ENCODE measurements around the gene FCGR2B.
"Not testable (repeated sequence)": the region's sequence is repeated elsewhere in the genome, so short reads cannot be mapped to it uniquely, and the experiment has no call there.

Gene FCGR2B

DNA sequence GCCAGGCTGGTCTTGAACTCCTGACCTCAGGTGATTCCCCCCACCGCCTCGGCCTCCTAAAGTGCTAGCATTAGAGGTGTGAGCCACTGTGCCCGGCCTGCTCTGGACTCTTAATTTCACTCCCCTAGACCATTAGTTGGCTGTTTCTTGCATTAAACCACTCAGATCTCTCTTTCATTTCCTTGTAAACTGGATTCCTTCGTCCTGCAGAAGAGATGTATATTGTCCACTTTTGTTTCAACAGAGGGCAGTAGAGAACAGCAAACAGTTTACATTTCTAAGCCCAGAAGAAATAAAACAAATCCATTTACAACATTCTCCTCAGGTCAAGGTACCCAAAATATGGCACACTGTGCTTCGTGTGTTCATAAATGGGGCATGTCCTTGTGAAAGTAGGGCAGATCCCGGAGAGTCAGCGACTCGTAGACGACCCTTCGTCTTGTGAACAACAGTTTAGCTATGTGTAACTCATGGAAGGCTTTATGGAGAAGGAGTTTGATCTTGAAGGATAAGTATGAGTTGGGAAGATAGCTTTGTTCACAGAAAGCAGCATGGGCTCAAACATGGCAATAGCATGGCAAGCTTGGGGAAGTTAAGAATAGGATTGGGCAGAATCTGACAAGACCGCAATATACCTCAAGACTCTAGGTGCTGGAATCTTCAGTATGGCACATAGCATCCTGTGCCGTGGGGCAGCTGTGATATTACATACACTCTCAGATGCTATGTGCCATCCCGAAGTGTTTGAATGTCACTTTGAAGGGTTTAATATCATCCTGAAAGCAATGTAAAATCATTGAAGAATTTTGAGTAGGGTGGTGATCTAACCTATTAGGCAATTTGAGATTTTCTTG is 15.2 kb upstream of the FCGR2B start:
- not testable (repeated sequence) for DNase-seq (ENCODE audit: low spot score)

DNA sequence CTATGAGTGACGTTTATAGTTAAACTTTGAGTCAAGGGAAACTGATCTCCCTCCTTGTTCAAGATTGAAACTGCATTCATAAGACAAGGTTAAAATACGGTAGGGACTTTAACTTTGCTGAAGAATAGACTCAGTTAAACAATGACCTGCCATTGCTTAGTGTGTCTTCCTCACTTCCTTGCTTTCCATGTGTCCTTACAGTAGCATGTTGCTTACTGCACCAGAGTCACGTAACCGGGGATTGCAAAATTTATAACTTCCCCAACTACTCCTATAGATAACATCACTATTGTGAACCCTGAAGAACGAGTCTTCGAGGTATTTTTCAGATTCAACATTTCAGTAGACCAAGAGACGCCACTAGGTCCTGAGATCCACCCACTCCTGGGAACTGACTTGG is 9.4 kb upstream of the FCGR2B start:
- not testable (repeated sequence) for DNase-seq (ENCODE audit: low spot score)

DNA sequence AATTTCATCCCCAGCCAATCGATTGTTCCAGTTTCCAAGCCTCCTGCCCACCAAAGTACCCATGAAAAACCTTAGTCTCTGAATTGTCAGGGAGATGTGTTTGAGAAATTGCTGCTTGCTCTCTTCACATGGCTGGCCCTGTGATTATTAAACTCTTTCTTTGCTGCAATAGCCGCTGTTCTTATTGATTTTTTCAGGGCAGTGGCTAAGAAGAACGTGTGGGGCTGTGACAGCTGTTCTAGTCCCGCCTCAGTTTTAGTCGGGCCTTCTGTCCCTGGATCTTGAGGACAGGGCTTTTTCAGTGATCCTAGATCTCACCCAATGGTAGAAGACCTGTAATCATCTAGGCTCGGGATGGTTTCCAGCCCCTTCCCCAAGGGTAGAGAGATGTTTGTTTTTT is 9.0 kb upstream of the FCGR2B start:
- DNase-seq (ENCODE audit: low spot score): not testable (repeated sequence)

DNA sequence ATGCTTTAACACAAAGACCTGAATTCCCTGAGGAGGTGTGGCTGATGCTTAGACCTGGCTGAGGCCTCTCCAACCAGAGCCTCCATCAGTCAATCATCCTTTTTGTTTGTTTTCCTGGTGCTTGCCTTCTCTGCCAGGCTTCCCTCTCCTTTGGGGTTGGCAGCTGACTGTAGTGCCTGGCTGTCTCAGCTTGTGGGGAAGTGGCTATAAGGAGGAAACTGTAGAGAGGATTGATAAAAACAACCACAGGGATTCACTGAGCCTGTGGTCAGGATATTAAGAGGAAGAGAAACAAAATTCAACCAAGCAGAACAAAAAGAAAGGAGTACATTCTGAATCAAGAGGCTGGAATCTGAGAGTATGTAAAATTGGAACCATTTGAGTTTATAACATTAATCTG is 4.4 kb upstream of the FCGR2B start:
- not testable (repeated sequence) for DNase-seq (ENCODE audit: low spot score)

DNA sequence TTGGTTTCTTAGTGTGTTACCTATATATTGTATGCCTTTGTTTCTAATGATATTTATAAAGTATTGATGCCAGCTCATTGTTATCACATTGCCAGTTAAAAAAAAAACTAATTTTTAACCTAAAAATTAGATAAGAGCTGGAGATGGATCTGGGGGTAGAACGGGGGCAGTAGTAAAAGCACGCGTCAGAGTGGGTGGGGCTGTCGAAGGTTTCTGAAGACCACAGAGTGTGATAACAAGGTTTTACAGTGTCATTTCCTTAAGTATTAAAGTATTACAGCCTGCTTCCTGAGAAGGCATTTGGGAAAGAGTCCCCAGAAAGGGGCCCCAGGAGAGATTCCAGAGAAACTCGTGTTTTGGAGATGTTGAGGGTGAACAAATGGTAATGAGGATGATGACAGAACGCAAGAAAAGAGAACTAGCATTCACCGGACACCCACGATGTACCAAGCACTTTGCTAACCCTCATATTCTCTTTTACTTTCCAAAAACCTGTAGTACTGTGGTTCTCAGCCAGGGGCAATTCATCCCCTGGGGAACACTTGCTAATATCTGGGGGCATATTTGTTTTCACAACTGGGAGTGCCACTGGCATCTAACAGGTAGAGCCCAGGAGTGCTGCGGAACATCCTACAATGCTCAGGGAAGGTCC is 1.2 kb upstream of the FCGR2B start:
- DNase-seq (ENCODE audit: low spot score): not testable (repeated sequence)

DNA sequence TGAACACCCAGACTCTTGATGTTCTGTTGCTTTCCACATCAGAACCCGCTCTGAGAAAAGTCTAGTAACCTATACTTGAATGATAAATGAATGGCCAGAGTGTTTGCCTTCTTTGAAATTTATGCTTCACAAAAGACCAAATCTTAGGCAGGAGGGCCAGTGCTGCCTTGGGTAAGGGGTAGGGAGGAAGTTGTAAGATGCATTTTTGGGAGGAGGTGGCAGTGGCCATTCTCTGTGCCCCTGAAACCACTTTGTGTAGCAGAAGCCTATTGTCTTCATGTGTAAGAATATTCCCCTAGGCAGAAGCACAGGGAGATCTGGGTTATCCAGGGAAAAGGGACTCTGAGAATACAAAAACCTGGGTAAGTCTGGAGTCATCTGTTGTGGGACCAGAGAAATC is 626 bp downstream of the FCGR2B start:
- not testable (repeated sequence) for DNase-seq (ENCODE audit: low spot score)

DNA sequence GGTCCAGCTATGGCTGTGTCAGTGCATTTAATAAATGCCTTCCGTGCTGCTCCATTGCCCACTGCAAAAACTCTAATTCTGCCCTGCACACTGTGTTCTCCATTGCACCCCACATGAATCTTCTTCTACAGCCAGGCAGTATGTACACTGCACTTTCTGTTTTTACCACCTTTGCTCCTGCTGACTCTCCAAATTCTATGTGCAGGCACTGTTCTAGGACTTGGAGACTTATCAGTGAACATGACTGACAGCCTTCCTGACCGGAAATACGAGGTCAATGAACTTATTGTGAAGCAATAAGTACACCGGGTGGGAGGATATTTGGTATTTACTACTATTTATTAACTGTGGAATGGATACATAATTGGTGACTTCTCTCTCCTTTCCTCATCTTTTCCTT is 1.7 kb downstream of the FCGR2B start:
- DNase-seq (ENCODE audit: low spot score): not testable (repeated sequence)

DNA sequence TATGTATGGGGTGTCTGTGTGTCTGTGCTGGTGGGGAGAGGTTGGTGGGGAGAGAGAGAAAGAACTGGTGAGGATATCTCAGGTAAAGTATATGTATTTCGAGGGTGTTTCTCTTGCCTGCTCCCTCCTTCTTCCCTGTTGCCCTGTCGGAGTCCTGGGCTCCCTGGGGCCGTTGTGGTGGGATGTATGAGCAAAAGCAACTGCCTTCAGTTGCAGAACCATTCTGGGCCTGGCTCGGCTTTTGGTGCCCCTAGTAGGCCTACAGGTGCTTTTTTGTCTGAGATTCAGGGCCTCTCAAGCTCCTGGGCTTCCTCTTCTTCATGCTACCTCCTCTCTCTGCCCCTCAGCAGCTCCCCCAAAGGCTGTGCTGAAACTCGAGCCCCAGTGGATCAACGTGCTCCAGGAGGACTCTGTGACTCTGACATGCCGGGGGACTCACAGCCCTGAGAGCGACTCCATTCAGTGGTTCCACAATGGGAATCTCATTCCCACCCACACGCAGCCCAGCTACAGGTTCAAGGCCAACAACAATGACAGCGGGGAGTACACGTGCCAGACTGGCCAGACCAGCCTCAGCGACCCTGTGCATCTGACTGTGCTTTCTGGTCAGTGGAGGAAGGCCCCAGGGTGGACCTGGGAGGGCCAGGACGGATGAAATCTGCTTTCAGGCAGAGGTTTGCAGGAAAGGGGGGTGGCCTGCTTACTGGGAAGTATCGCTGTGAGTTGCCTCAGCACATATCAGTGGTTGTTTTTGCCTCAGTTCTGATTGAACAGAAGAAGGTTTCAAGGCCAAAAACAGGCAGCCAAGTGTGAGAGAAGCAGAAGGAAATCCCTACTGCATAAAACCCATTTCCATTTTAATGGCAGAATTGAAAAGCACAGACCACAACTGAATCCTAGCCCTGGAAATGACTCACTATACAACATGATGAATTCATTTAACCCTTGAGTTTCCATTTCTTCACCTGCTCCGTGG is 8.4 kb downstream of the FCGR2B start:
- DNase-seq (ENCODE audit: low spot score): not testable (repeated sequence)

DNA sequence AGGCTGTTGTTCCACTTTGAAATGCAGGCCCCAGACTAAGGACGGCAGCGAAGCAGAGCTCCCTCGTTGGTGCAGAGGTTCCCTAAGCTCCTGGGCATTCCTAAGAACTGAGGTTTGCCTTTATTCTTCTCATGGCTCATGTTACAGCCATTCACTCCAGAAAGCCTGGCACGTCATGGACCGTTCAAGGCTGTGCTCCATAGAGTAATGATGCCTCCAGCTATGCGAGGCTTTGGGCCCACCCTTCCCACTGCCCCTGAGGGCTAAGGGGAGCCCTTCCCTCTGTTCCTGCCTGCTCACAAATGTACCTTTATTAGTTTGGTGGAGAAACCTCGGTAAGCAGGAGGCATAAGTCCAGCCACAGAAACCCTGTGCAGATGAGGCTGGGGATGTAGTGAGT is 10.5 kb downstream of the FCGR2B start:
- DNase-seq (ENCODE audit: low spot score): not testable (repeated sequence)

DNA sequence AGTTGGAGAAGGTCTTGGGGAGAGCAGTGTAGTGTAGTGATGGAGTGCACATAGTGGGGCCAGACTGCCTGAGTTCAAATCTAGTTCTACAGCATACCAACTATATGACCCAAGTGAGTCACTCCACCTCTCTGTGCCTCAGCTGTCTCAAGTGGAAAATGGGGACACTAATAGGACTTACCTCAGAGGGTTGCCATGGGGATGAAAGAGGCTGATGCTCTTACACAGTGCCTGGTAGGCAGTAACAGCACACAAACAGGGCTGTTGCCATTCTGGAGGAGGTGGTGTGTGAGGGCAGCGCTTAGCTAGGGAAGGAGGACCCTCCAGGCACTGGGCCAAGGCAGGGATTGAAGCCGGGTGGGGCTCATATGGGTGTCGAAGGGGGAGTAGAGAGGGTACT is 11.5 kb downstream of the FCGR2B start:
- DNase-seq (ENCODE audit: low spot score): not testable (repeated sequence)

DNA sequence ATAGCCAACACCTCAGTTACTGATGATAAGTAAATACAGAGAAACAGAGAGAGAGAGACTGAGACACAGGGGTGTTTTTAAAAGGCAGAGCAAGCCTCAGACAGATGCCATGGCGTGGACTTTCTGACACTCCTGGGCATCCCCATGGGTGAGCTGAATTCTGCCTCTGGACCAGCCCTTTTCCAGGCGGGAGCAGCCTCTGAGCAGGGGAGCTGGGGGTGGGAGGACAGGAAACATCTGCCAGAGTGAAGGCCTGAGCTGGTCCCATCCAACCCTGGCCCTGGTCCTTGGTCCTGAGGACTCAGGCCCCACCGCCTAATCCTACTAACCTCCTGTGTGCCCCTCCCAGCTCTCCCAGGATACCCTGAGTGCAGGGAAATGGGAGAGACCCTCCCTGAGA is 12.0 kb downstream of the FCGR2B start:
- not testable (repeated sequence) for DNase-seq (ENCODE audit: low spot score)

DNA sequence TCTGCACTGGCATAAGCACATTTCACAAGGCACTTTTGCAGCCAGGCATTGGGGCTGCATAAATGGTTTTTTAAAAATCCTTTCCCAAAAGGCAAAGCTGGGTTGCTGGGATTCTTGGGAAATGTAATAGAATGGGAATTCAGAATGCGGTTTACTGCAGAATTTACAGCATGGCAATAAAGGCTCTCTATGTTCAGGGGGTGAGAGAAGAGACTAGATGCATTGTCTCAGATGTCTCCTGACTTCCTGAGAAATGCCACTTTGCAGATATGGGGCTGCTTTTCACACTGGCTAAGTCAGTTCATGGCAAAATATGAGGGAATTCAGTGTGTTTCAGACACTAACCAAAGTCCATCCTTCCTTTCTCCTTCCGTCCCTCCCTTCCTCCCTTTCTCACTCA is 13.5 kb downstream of the FCGR2B start:
- no peak for DNase-seq (ENCODE audit: low spot score)

DNA sequence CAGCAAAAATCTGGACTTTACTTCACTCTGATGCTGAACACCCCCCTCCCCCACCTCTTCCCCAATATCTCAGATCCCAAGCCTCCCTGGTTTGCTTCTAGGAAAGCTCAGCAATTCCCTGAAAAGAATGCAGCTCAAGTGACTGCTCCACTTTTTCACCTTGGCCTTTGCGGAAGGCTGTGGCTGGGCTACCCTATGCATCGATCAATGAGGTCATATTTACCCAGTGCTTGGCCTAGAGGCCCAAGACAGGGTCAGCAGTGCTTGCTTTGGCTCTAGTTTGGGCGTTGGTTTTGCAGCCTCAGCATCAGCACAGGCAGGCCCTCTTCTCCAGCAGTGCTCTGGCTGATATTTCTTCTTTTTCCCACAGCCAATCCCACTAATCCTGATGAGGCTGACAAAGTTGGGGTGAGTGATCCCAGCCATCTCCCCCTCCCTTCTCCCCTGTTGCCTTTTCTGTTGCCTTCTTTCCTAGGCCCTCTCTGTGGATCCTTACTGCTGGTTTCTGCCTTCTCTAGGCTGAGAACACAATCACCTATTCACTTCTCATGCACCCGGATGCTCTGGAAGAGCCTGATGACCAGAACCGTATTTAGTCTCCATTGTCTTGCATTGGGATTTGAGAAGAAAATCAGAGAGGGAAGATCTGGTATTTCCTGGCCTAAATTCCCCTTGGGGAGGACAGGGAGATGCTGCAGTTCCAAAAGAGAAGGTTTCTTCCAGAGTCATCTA is 14.2 kb downstream of the FCGR2B start:
- DNase-seq (ENCODE audit: low spot score): no peak

DNA sequence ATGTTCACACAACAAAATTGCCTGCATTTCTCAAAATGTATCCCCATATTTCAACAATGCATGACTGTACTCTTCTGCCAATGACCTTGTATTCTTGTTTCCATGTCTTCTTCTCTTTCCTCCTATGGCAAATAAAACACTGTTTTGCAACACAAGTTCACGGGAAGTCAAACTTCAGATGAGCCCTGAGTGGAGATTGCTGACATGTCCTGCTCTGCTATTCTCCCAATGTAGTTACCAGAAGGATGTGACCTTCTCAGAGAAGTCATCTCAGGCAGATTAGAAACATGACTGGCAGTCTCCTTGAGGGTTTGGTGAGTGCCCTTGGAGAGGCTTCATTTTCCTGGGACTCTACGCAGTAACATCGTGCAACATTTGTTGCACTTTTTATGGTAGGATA is 15.6 kb downstream of the FCGR2B start:
- DNase-seq (ENCODE audit: low spot score): no peak

DNA sequence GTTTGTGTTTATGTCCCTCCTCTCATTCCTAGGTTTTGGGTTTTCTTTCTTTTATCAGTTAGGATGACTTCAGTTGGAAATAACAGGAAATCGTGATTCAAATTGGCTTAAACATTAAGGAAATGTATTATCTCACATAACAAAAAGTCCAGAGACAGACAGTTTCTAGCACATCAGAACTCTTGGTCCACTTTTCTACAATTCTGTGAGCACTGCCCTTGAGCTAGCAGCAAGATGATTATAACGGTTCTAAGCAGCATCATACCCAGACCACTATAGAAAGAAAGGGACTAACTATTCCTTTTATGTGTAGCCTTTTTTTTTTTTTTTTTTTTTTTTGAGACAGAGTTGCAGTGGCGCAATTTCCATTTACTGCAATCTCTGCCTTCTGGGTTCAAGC is 18.9 kb downstream of the FCGR2B start:
- no peak for DNase-seq (ENCODE audit: low spot score)

DNA sequence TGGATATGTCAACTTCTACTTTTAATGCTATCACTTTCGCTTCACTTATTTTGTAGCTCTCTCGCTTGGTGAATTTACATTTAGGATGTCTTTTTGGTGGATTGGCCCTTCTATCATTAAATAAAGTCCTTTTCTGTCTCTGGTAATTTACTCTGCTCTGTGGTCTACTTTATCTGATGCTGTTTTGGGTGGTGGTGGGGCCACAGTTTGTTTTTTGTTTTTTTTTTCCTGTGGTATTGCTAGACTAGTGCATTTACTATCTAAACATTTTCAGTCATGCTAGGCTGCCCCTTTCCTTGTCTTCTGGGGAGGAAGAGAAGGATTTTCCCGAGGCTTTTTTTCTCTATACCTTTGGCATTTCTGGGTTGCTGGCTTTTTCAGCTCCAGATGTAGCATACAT is 26.0 kb downstream of the FCGR2B start:
- DNase-seq (ENCODE audit: low spot score): no peak

DNA sequence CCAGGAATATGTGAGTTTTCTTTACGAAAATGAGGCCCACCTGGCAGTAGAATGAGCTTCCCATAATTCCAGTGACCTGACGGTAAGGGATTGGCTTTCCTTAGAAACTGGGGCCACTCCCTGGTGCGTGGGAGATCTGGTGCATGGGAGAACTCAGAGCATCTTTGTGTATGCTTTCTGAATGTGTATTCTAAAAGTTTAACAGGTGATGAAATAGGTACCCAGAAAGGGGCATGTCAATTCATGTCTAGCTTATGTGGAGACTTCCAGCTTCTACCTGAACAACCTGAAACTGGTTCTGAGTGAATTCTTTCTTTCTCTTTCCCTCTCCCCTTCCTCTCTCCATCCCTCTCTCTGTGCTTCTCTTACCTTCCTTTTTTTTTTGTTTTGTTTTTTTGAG is 28.9 kb downstream of the FCGR2B start:
- DNase-seq (ENCODE audit: low spot score): no peak

DNA sequence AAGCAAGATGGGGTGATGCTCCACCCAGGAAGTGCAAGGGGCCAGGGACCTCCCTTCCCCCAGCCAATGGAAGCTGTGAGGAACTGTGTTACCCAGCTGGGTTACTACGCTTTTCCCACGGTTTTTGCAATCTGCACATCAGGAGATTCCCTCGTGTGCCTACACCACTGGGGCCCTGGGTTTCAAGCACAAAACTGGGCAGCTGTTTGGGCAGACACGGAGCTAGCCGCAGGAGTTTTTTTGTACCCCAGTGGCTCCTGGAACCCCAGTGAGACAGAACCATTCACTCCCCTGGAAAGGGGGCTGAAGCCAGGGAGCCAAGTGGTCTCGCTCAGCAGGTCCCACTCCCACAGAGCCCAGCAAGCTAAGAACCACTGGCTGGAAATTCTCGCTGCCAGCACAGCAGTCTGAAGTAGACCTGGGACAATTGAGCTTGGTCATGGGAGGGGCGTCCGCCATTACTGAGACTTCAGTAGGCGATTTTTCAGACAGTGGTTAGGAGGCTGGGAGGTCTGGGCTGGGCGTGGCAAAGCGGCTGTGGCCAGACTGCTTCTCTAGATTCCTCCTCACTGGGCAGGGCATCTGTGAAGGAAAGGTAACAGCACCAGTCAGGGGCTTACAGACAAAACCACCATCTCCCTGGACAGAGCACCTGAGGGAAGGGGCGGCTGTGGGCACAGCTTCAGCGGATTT is 30.2 kb downstream of the FCGR2B start:
- not testable (repeated sequence) for DNase-seq (ENCODE audit: low spot score)

DNA sequence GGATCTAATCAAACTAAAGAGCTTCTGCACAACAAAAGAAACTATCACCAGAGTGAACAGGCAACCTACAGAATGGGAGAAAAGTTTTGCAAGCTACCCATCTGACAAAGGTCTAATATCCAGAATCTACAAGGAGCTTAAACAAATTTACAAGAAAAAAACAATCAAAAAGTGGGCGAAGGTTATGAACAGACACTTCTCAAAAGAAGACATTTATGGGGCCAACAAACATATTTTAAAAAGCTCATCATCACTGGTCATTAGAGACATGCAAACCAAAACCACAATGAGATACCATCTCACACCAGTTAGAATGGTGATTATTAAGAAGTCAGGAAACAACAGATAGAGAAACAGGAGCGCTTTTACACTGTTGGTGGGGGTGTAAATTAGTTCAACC is 35.4 kb downstream of the FCGR2B start:
- not testable (repeated sequence) for DNase-seq (ENCODE audit: low spot score)

DNA sequence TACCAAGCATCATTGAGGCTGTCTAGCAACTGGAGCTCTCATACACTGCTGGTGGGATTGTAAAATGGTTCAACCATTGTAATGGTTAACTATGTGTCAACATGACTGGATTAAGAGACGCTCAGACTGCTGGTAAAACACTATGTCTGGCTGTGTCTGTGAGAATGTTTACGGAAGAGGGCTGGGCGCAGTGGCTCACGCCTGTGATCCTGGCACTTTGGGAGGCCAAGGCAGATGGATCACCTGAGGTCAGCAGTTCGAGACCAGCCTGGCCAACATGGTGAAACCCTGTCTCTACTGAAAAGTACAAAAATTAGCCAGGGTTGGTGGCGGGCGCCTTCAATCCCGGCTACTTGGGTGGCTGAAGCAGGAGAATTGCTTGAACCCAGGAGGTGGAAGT is 39.3 kb downstream of the FCGR2B start:
- no peak for DNase-seq (ENCODE audit: low spot score)

DNA sequence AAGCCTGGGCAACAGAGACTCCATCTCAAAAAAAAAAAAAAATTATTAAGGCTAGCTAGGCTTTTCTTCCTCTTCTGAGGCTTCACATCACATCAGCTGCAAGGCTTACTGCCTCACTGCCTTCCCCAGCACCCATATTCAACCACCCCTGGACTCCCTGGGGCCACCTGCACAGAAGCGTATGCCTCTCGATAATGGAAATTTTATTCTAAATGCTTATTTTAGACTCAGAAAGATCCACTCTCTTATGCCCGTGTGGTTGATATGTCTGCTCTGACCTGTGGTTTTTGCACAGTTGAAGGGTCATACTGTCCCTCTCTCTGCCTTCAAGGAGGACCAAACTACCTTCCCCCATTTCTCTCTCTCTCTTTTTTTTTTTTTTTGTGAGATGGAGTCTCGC is 42.6 kb downstream of the FCGR2B start:
- peak; percentile 75 for DNase-seq (ENCODE audit: low spot score)

All from germinal center (tissue), 1 donor.